HepG2 (cell line): Measurements from ENCODE around the gene GRAMD1B. TPM values are rescaled to one million over a fixed set of nuclear protein-coding genes. Genes with fewer than 3 reads are reported as not detected.

ENCODE experiments used
- ATAC-seq: fragments of 200-7000 bp; cut with Tn5 transposase; 3 replicates; pipeline ENCODE4 v1.9.1; 2020; ENCODE audit warnings: mild to moderate bottlenecking, moderate library complexity
- BruUV-seq: library from RNA; stranded (reverse); fragments of 400-500 nt; replicated peaks from 2 replicates; lab custom pipeline; 2021; lab: Mats Ljungman, UMichigan
- CTCF ChIA-PET: fragments of 300-600 bp; formaldehyde crosslinking; extraction: SDS; loops from one replicate; lab custom pipeline; 2021; ENCODE audit warnings: low total read pairs, inconsistent platforms, low intra/inter-chr PET ratio; lab: Yijun Ruan, JAX
- POLR2A ChIA-PET: fragments of 350-600 bp; sonication (Branson Sonifier 250); formaldehyde crosslinking; loops from one replicate; lab custom pipeline; 2020; ENCODE audit warnings: antibody characterized with exemption, inconsistent platforms; lab: Yijun Ruan, JAX
- DNase-seq: peaks from one replicate; pipeline ENCODE4 v3.0.0-alpha.2; 2015; ENCODE audit warnings: low spot score
- FAIRE-seq: peaks from 3 replicates; lab custom pipeline; 2011; peaks lifted over from hg19 to GRCh38; lab: Jason Lieb, UNC
- H2AFZ ChIP-seq: one replicate; pipeline ENCODE4 v1.6.1; 2011; ENCODE audit warnings: low read length, inconsistent platforms
- H3K27ac ChIP-seq: fragments of 300-600 bp; 3 replicates; pipeline ENCODE4 v1.8.0; 2011; ENCODE audit warnings: mixed run types, mild to moderate bottlenecking, mixed read lengths, low read length, inconsistent platforms; ENCODE audit not compliant: insufficient read depth; ENCODE audit errors: extremely low read length
- H3K27me3 ChIP-seq, 2 experiments: fragments of 200-600 bp in 1 of 2; 2 replicates in 1 of 2; 3 replicates in 1 of 2; pipeline versions ENCODE4 v1.6.0 to v1.8.0; 2011; ENCODE audit warnings: low read length in 2 of 2, mild to moderate bottlenecking in 2 of 2, moderate library complexity in 2 of 2, inconsistent platforms in 1 of 2; ENCODE audit not compliant: insufficient read depth in 2 of 2, control insufficient read depth in 1 of 2
- H3K36me3 ChIP-seq, 2 experiments: fragments of 200-600 bp in 1 of 2; replicated peaks in 1 of 2; 2 replicates in 1 of 2; 3 replicates in 1 of 2; pipeline versions ENCODE4 v1.5.1 to v1.8.0; 2011; ENCODE audit warnings: low read length in 2 of 2, inconsistent platforms in 1 of 2; ENCODE audit not compliant: insufficient read depth in 2 of 2, control insufficient read depth in 1 of 2
- H3K4me1 ChIP-seq: 2 replicates; pipeline ENCODE4 v1.5.1; 2012; ENCODE audit warnings: low read length, inconsistent platforms; ENCODE audit not compliant: insufficient read depth
- H3K4me2 ChIP-seq: 2 replicates; pipeline ENCODE4 v1.6.0; 2011; ENCODE audit warnings: low read depth, low read length, inconsistent platforms
- H3K4me3 ChIP-seq, 3 experiments: fragments of 200-600 bp in 1 of 3; sonication (generic), shearing (Covaris generic) in 1 of 3; replicated peaks in 1 of 3; 2 replicates each; pipeline ENCODE4 v1.5.1; 2011 to 2016; ENCODE audit warnings: low read length in 3 of 3, inconsistent platforms in 2 of 3, low read depth in 2 of 3, mild to moderate bottlenecking in 2 of 3, control low read depth in 1 of 3, mixed read lengths in 1 of 3; ENCODE audit not compliant: insufficient read depth in 1 of 3
- H3K79me2 ChIP-seq: one replicate; pipeline ENCODE4 v1.6.1; 2011; ENCODE audit warnings: low read length, inconsistent platforms; ENCODE audit not compliant: insufficient read depth
- H3K9ac ChIP-seq: 2 replicates; pipeline ENCODE4 v1.6.0; 2011; ENCODE audit warnings: mild to moderate bottlenecking, low read depth, low read length, inconsistent platforms; ENCODE audit not compliant: insufficient read depth
- H3K9me3 ChIP-seq: 2 replicates; pipeline ENCODE4 v1.5.1; 2012; ENCODE audit warnings: mild to moderate bottlenecking, low read length
- H4K20me1 ChIP-seq: 2 replicates; pipeline ENCODE4 v1.6.0; 2011; ENCODE audit warnings: inconsistent platforms, mild to moderate bottlenecking, low read length, moderate library complexity; ENCODE audit not compliant: insufficient read depth
- ATF1 ChIP-seq: IDR thresholded peaks from 2 replicates; pipeline ENCODE4 v1.6.1; 2016; ENCODE audit warnings: mild to moderate bottlenecking, control low read depth
- NR2F1 ChIP-seq, 2 experiments: fragments of 450-650 bp in 1 of 2; formaldehyde crosslinking in 1 of 2; IDR thresholded peaks; 2 replicates each; pipeline versions ENCODE4 v1.5.0 to v1.6.1; 2016 to 2020; ENCODE audit warnings: mild to moderate bottlenecking in 1 of 2, missing compliant biosample characterization in 1 of 2, missing genetic modification reagents in 1 of 2, moderate library complexity in 1 of 2
- ZNF609 ChIP-seq: sonication (generic); formaldehyde crosslinking; IDR thresholded peaks from 2 replicates; pipeline ENCODE4 v1.4.0; 2020; ENCODE audit warnings: mild to moderate bottlenecking, missing genetic modification reagents, borderline replicate concordance
- ZSCAN20 ChIP-seq: sonication (generic); formaldehyde crosslinking; IDR thresholded peaks from 2 replicates; pipeline ENCODE4 v1.4.0; 2020; ENCODE audit warnings: missing genetic modification reagents, mild to moderate bottlenecking, borderline replicate concordance
- WGBS: methylation state at CpG from one replicate; pipeline ENCODE4 v1.1.6; 2017; ENCODE audit warnings: low lambda C conversion rate; 5-methylcytosine and 5-hydroxymethylcytosine counted together
- in situ Hi-C: cut with HindIII; loops from 2 replicates; pipeline ENCODE4 v1.10.0; 2017; ENCODE audit warnings: low pct_unique_long_range_greater_than_20kb; ENCODE audit not compliant: extremely low pct_ligation_motif_present
- intact Hi-C: fragments of 100-400 bp; cut with micrococcal nuclease; formaldehyde crosslinking; loops from one replicate; pipeline ENCODE4 v1.10.0; 2022; ENCODE audit not compliant: unreplicated experiment
- polyA plus RNA-seq, 8 experiments: library from polyadenylated mRNA; depleted of rRNA in 3 of 8; stranded (reverse) in 7 of 8; unstranded in 1 of 8; fragments of >200 nt; fragmentation: Illumina TruSeq in 4 of 8; extraction: Trizol in 4 of 8; gene quantifications; 2 replicates each; pipeline versions ENCODE4 v1.2.1 to v1.2.3, GENCODE V29; 2011 to 2016; ENCODE audit warnings: low read depth in 4 of 8, missing spikeins in 1 of 8, mixed read lengths in 1 of 8; ENCODE audit not compliant: insufficient read depth in 1 of 8
- total RNA-seq, 5 experiments: library from RNA; depleted of rRNA; stranded (reverse); fragments of >200 nt; fragmentation: Illumina TruSeq; extraction: Trizol; gene quantifications; 2 replicates each; pipeline ENCODE4 v1.2.3, GENCODE V29; 2016; ENCODE audit warnings: low read depth in 1 of 5

GRAMD1B gene
- total and polyA plus RNA-seq, 2 of the 13 experiments (the other 11 are each of a cell fraction or from before 2014, with no cell fraction given), result 0.12 TPM; not detected in 1

- no peak for TF ChIP-seq ZNF609 (CRISPR knock-in tag)
These were observed 48.4 kb downstream of the GRAMD1B start (continued) for GRCh38 chr11:123478352-123478987.

- 31% methylated on average over 12 of the region's 12 CpGs for WGBS
- no TSS peak for BruUV-seq
- POLR2A ChIA-PET, result interaction anchor here (1.0 kb wide), 1 partner anchor 72 kb away, joined by 6 read pairs; no protein-coding TSS in a partner anchor
These were observed 49.2 kb downstream of the GRAMD1B start for GRCh38 chr11:123479048-123479837.

More at GRCh38 chr11:123479048-123479837, 49.2 kb downstream of the GRAMD1B start:
- in situ Hi-C loops (loop anchor here (5.0 to 25.0 kb wide), 3 partner anchors 72 to 367 kb away; no protein-coding TSS in a partner anchor), intact Hi-C loops (no loop called here)
- Histone ChIP-seq H3K27ac (no peak overlapping the region), H3K4me1 (no peaks in the 10 kb centered on the region), H2AFZ (no peak overlapping the region), H3K27me3 (peaks cover 0 to 19% of the 10 kb centered on the region in 2 experiments; a peak in 3 of 5 replicates), H3K36me3 (no peaks in the 10 kb centered on the region), H3K9me3 (no peaks in the 10 kb centered on the region), H3K4me2 (no peak overlapping the region), H3K79me2 (no peaks in the 10 kb centered on the region), H3K4me3 (no peak overlapping the region), H4K20me1 (no peaks in the 10 kb centered on the region), H3K9ac (no peak overlapping the region)
- ATAC-seq, result no peak
- DNase-seq, result no peak
- CTCF ChIA-PET, result interaction anchor here (1.1 to 2.7 kb wide), 3 partner anchors 69 to 177 kb away, joined by 3 to 31 read pairs (median 21); no protein-coding TSS in a partner anchor
- FAIRE-seq, result no peak
- TF ChIP-seq NR2F1 (CRISPR knock-in tag; IDR thresholded peaks at IDR 0.05), result no peak
- no peak for TF ChIP-seq ZSCAN20 (CRISPR knock-in tag)
- TF ChIP-seq ATF1 (CRISPR knock-in tag), result no peak
- TF ChIP-seq, all 625 proteins: peak for 0
